Sigmoid colon (tissue), 7 donors: ENCODE measurements around the gene ANKRD10. TPM values are rescaled to one million over a fixed set of nuclear protein-coding genes. Genes with fewer than 3 reads are reported as not detected.

Experiments used
- DNase-seq: peaks from one replicate; pipeline ENCODE4 v3.0.0-alpha.2; 2019
- H3K27ac ChIP-seq, 4 donors: fragments of 200-600 bp; sonication (generic); one replicate each; pipeline ENCODE4 v1.5.1; 2016 to 2019; ENCODE audit warnings: mild to moderate bottlenecking in 1 of 4
- H3K27me3 ChIP-seq, 3 donors: fragments of 200-600 bp; sonication (generic); one replicate each; pipeline ENCODE4 v1.5.1; 2019; ENCODE audit warnings: mild to moderate bottlenecking in 1 of 3
- H3K36me3 ChIP-seq, 4 donors: fragments of 200-600 bp; sonication (generic); one replicate each; pipeline ENCODE4 v1.5.1; 2016 to 2019
- H3K4me1 ChIP-seq, 4 donors: fragments of 200-600 bp; sonication (generic); one replicate each; pipeline ENCODE4 v1.5.1; 2017 to 2019
- H3K4me3 ChIP-seq, 4 donors: fragments of 200-600 bp; sonication (generic); one replicate each; pipeline ENCODE4 v1.5.1; 2017 to 2019; ENCODE audit warnings: mild to moderate bottlenecking in 2 of 4, moderate library complexity in 1 of 4
- H3K9me3 ChIP-seq, 4 donors: fragments of 200-600 bp in 3 of 4; sonication (generic) in 3 of 4; one replicate each; pipeline versions ENCODE4 v1.5.1 to v1.6.1; 2013 to 2019
- EP300 ChIP-seq, 4 donors: sonication (generic); formaldehyde crosslinking; IDR thresholded peaks; one replicate each; pipeline ENCODE4 v1.6.1; 2017; ENCODE audit warnings: antibody characterized with exemption in 4 of 4
- POLR2A ChIP-seq, 2 donors: fragments of 450-650 bp; IDR thresholded peaks; one replicate each; pipeline ENCODE4 v1.6.1; 2016; ENCODE audit warnings: antibody characterized with exemption in 2 of 2, mild to moderate bottlenecking in 2 of 2, moderate library complexity in 2 of 2
- POLR2AphosphoS5 ChIP-seq, 4 donors: sonication (generic); formaldehyde crosslinking; IDR thresholded peaks; one replicate each; pipeline ENCODE4 v1.6.1; 2017; ENCODE audit warnings: antibody characterized with exemption in 4 of 4
- WGBS, 2 donors: extraction: QIAGEN DNeasy Blood & Tissue Kit; methylation state at CpG; one replicate each; pipeline ENCODE4 v1.1.7; 2013; 5-methylcytosine and 5-hydroxymethylcytosine counted together
- intact Hi-C: fragments of 100-400 bp; cut with DNase I; formaldehyde crosslinking; loops from one replicate; pipeline ENCODE4 v1.15.1; 2023
- polyA plus RNA-seq, 3 donors: library from polyadenylated mRNA; stranded (reverse); fragments of 200-250 nt; gene quantifications; one replicate each; pipeline ENCODE4 v1.2.3, GENCODE V29; 2013
- total RNA-seq, 4 donors: library from RNA; depleted of rRNA; stranded (reverse); fragments of >200 nt; gene quantifications; one replicate each; pipeline ENCODE4 v1.1.0, GENCODE V29; 2016
- TF ChIP-seq, protein P1 (sequence below), 4 experiments: fragments of 450-650 bp in 3 of 4; fragments of 200-600 bp in 1 of 4; IDR thresholded peaks; one replicate each; pipeline ENCODE4 v1.5.1; 2016 to 2019; ENCODE audit warnings: antibody characterized with exemption in 4 of 4, mild to moderate bottlenecking in 3 of 4, moderate library complexity in 2 of 4
- donor health status: healthy with polysubstance abuse.
- donor health status: Bipolar disorder and iron deficiency.
- donor health status: healthy.

Gene ANKRD10
- total and polyA plus RNA-seq, 7 donors, result 41.4 to 179 (median 141) TPM

DNA sequence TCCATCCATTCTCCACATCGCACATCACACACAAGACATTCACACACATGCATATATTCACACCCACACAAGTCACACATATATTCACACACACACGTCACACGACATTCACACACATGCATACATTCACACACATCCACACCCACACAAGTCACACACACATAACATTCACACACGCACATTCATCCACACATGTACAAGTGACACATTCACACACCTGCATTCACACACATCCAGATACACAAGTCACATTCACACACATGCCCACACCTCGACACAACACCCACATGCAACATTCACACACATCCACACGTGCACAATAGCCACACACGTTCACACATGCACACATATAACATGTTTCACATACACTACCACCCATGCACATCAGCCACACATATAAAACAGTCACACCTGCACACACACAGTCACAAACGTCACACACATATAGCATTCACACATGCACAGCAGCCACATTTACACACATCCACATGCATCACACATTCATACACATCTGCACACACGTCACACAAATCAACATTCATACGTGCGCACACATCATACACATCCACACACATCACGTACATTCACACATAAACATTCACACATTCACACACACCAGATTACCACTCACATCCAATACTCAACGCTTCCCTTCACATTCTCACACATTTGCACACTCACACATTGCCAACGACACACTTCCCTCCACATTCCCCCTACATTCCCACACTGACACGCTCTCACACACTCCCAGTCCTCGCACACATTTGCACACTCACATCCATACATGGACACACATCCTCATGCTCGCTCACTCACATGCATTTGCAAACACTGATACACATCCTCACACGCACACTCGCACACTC lies 41.0 kb downstream of the ANKRD10 start:
- 43 to 68% methylated on average over 19 of the region's 19 CpGs for WGBS, 2 donors
- H3K36me3 ChIP-seq, result no peaks in the 10 kb centered on the region
- peaks cover 0 to 40% (median 31%) of the 10 kb centered on the region in 4 donors for H3K4me1 ChIP-seq
- peak overlapping the region; percentile 2 to 50 (median 44) for H3K4me3 ChIP-seq
- no peaks in the 10 kb centered on the region for H3K27me3 ChIP-seq
- H3K9me3 ChIP-seq, result no peaks in the 10 kb centered on the region
- TF ChIP-seq POLR2A (IDR thresholded peaks at IDR 0.05) (no peak), POLR2AphosphoS5 (IDR thresholded peaks at IDR 0.05) (no peak), EP300 (IDR thresholded peaks at IDR 0.05) (no peak)
- TF ChIP-seq, protein P1, sequence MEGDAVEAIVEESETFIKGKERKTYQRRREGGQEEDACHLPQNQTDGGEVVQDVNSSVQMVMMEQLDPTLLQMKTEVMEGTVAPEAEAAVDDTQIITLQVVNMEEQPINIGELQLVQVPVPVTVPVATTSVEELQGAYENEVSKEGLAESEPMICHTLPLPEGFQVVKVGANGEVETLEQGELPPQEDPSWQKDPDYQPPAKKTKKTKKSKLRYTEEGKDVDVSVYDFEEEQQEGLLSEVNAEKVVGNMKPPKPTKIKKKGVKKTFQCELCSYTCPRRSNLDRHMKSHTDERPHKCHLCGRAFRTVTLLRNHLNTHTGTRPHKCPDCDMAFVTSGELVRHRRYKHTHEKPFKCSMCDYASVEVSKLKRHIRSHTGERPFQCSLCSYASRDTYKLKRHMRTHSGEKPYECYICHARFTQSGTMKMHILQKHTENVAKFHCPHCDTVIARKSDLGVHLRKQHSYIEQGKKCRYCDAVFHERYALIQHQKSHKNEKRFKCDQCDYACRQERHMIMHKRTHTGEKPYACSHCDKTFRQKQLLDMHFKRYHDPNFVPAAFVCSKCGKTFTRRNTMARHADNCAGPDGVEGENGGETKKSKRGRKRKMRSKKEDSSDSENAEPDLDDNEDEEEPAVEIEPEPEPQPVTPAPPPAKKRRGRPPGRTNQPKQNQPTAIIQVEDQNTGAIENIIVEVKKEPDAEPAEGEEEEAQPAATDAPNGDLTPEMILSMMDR (IDR thresholded peaks at IDR 0.05), result no peak
- H3K27ac ChIP-seq, result peak overlapping the region; percentile 16 to 65 (median 43)
- intact Hi-C loops, result no loop called here
- DNase-seq, result no peak

- Histone ChIP-seq H3K27ac (peak overlapping the region in 1 of 4 donors; percentile 88), H3K27me3 (no peaks in the 10 kb centered on the region), H3K9me3 (no peaks in the 10 kb centered on the region), H3K4me1 (peaks cover 0 to 40% (median 32%) of the 10 kb centered on the region in 4 donors), H3K4me3 (no peak overlapping the region), H3K36me3 (no peaks in the 10 kb centered on the region)
- WGBS, 2 donors, result 77 to 84% methylated on average over 35 of the region's 35 CpGs
- TF ChIP-seq POLR2A (IDR thresholded peaks at IDR 0.05) (no peak), EP300 (IDR thresholded peaks at IDR 0.05) (no peak), POLR2AphosphoS5 (IDR thresholded peaks at IDR 0.05) (no peak)
- TF ChIP-seq, protein P1 (IDR thresholded peaks at IDR 0.05), result no peak
- DNase-seq, result no peak
- intact Hi-C loops, result no loop called here
Measured at GRCh38 chr13:110872768-110873638, 41.9 kb downstream of the ANKRD10 start.

- 54 to 75% methylated on average over 13 of the region's 13 CpGs for WGBS, 2 donors
- H3K36me3 ChIP-seq, result no peaks in the 10 kb centered on the region
- peaks cover 0 to 40% (median 32%) of the 10 kb centered on the region in 4 donors for H3K4me1 ChIP-seq
- DNase-seq, result no peak
- H3K4me3 ChIP-seq, result no peak overlapping the region
- H3K27me3 ChIP-seq, result no peaks in the 10 kb centered on the region
- no peak for TF ChIP-seq POLR2AphosphoS5 (IDR thresholded peaks at IDR 0.05)
- TF ChIP-seq, protein P1 (IDR thresholded peaks at IDR 0.05), result no peak
- no peak for TF ChIP-seq POLR2A (IDR thresholded peaks at IDR 0.05)
- TF ChIP-seq EP300 (IDR thresholded peaks at IDR 0.05), result no peak
- peak overlapping the region in 2 of 4 donors; percentile 86 to 88 for H3K27ac ChIP-seq
- no peaks in the 10 kb centered on the region for H3K9me3 ChIP-seq
- intact Hi-C loops, result no loop called here
Measured at GRCh38 chr13:110872034-110872767, 42.7 kb downstream of the ANKRD10 start.
